ENCODE measurements around the gene DCAKD.

- no peak for TF ChIP-seq EZH2 (IDR thresholded peaks at IDR 0.05)
- no peak for TF ChIP-seq CTCF (IDR thresholded peaks at IDR 0.05)
- TF ChIP-seq EZH2phosphoT487 (IDR thresholded peaks at IDR 0.05), result no peak
Measured at GRCh38 chr17:45060382-45060796, 9.0 kb upstream of the DCAKD start.
